H1 (cell line): ENCODE data around the gene EMID1. TPM values are rescaled to one million over a fixed set of nuclear protein-coding genes. Genes with fewer than 3 reads are reported as not detected.

Source experiments
- CTCF ChIA-PET: fragments of 300-600 bp; sonication (Branson Sonifier 250); formaldehyde crosslinking; loops from one replicate; lab custom pipeline; 2021; ENCODE audit not compliant: partially characterized antibody; lab: Charles Lee
- POLR2A ChIA-PET: fragments of 300-600 bp; sonication (Branson Sonifier 250); formaldehyde crosslinking; loops from one replicate; lab custom pipeline; 2021; ENCODE audit warnings: inconsistent platforms; ENCODE audit not compliant: partially characterized antibody; lab: Charles Lee
- DNase-seq, 2 experiments: peaks; one replicate each; pipeline versions ENCODE4 v3.0.0 to v3.0.0-alpha.2; 2010 to 2022; ENCODE audit warnings: low spot score in 2 of 2, low read depth in 1 of 2, mixed read lengths in 1 of 2
- FAIRE-seq: peaks from 2 replicates; lab custom pipeline; 2011; peaks lifted over from hg19 to GRCh38; lab: Jason Lieb, UNC
- H2AFZ ChIP-seq: 2 replicates; pipeline ENCODE4 v1.8.1; 2012; ENCODE audit warnings: low read length, inconsistent platforms
- H2AK5ac ChIP-seq: 2 replicates; pipeline ENCODE4 v1.6.1; 2013; ENCODE audit warnings: low read depth, low read length
- H2BK120ac ChIP-seq: replicated peaks from 2 replicates; pipeline ENCODE3; 2013; ENCODE audit warnings: low read depth, low read length, inconsistent platforms
- H2BK12ac ChIP-seq: 2 replicates; pipeline ENCODE4 v1.6.1; 2013; ENCODE audit warnings: low read depth, low read length
- H2BK15ac ChIP-seq: 2 replicates; pipeline ENCODE4 v1.6.1; 2013; ENCODE audit warnings: low read length
- H2BK20ac ChIP-seq: 2 replicates; pipeline ENCODE4 v1.6.1; 2013; ENCODE audit warnings: low read length
- H2BK5ac ChIP-seq: 2 replicates; pipeline ENCODE4 v1.6.1; 2013; ENCODE audit warnings: low read depth, low read length
- H3K14ac ChIP-seq: 2 replicates; pipeline ENCODE4 v1.6.1; 2013; ENCODE audit warnings: inconsistent platforms; ENCODE audit not compliant: insufficient read length
- H3K18ac ChIP-seq: 2 replicates; pipeline ENCODE4 v1.6.1; 2013; ENCODE audit warnings: low read length; ENCODE audit errors: extremely low read depth
- H3K23ac ChIP-seq: 2 replicates; pipeline ENCODE4 v1.6.1; 2013; ENCODE audit warnings: inconsistent platforms; ENCODE audit not compliant: insufficient read length
- H3K23me2 ChIP-seq: 2 replicates; pipeline ENCODE4 v1.6.1; 2013; ENCODE audit warnings: low read depth, low read length
- H3K27ac ChIP-seq: 2 replicates; pipeline ENCODE4 v1.6.1; 2011; ENCODE audit warnings: low read depth, low read length, inconsistent platforms
- H3K27me3 ChIP-seq, 4 experiments: replicated peaks in 1 of 4; 1 replicate in 1 of 4; 2 replicates in 3 of 4; pipeline versions ENCODE4 v1.6.1 to v1.8.1; 2011 to 2013; ENCODE audit warnings: low read length in 3 of 4, mild to moderate bottlenecking in 3 of 4, inconsistent platforms in 2 of 4, mixed read lengths in 2 of 4, moderate library complexity in 1 of 4; ENCODE audit not compliant: control insufficient read depth in 3 of 4, insufficient read depth in 3 of 4; ENCODE audit errors: extremely low read depth in 1 of 4
- H3K36me3 ChIP-seq, 4 experiments: 2 replicates each; pipeline versions ENCODE4 v1.6.1 to v1.8.1; 2011 to 2013; ENCODE audit warnings: mild to moderate bottlenecking in 4 of 4, low read length in 3 of 4, moderate library complexity in 2 of 4, control low read depth in 1 of 4, inconsistent platforms in 1 of 4; ENCODE audit not compliant: insufficient read depth in 4 of 4, control insufficient read depth in 2 of 4
- H3K4ac ChIP-seq: replicated peaks from 2 replicates; pipeline ENCODE3; 2013; ENCODE audit warnings: low read length, low read depth, mixed read lengths, inconsistent platforms; ENCODE audit not compliant: insufficient read length
- H3K4me1 ChIP-seq, 4 experiments: replicated peaks in 1 of 4; 1 replicate in 1 of 4; 2 replicates in 3 of 4; pipeline versions ENCODE4 v1.6.1 to v1.8.1; 2011 to 2013; ENCODE audit warnings: low read length in 3 of 4, inconsistent platforms in 2 of 4, mixed read lengths in 1 of 4; ENCODE audit not compliant: insufficient read depth in 4 of 4, control insufficient read depth in 3 of 4
- H3K4me2 ChIP-seq, 2 experiments: 2 replicates each; pipeline versions ENCODE4 v1.6.1 to v1.8.1; 2011 to 2013; ENCODE audit warnings: low read depth in 2 of 2, low read length in 2 of 2, control low read depth in 1 of 2, inconsistent platforms in 1 of 2, mild to moderate bottlenecking in 1 of 2; ENCODE audit not compliant: insufficient read depth in 1 of 2
- H3K4me3 ChIP-seq, 4 experiments: fragments of 200-600, 300-600 bp in 1 of 4; sonication (generic), shearing (Covaris generic), sonication (Bioruptor Twin) in 1 of 4; 2 replicates each; pipeline versions ENCODE4 v1.5.1 to v1.8.1; 2011 to 2016; ENCODE audit warnings: low read length in 4 of 4, low read depth in 3 of 4, control low read depth in 2 of 4, inconsistent platforms in 2 of 4, mild to moderate bottlenecking in 2 of 4, mixed read lengths in 1 of 4, moderate library complexity in 1 of 4; ENCODE audit not compliant: insufficient read depth in 2 of 4; ENCODE audit errors: extremely low read depth in 1 of 4
- H3K56ac ChIP-seq: replicated peaks from 2 replicates; pipeline ENCODE3; 2013; ENCODE audit warnings: low read depth, mild to moderate bottlenecking, mixed read lengths, low read length, inconsistent platforms; ENCODE audit not compliant: insufficient read length
- H3K79me1 ChIP-seq: 2 replicates; pipeline ENCODE4 v1.6.1; 2013; ENCODE audit warnings: low read depth, low read length, control low read depth
- H3K79me2 ChIP-seq, 2 experiments: 2 replicates each; pipeline versions ENCODE4 v1.6.1 to v1.8.1; 2012 to 2013; ENCODE audit warnings: low read length in 2 of 2, mild to moderate bottlenecking in 2 of 2, inconsistent platforms in 1 of 2; ENCODE audit not compliant: insufficient read depth in 2 of 2, control insufficient read depth in 1 of 2
- H3K9ac ChIP-seq, 4 experiments: replicated peaks in 1 of 4; 1 replicate in 1 of 4; 2 replicates in 3 of 4; pipeline versions ENCODE4 v1.6.1 to v1.8.1; 2011 to 2013; ENCODE audit warnings: low read depth in 3 of 4, low read length in 3 of 4, control low read depth in 2 of 4, mild to moderate bottlenecking in 2 of 4, moderate library complexity in 2 of 4, inconsistent platforms in 1 of 4; ENCODE audit errors: extremely low read depth in 1 of 4
- H3K9me3 ChIP-seq, 2 experiments: 2 replicates each; pipeline versions ENCODE4 v1.6.1 to v1.8.1; 2012 to 2013; ENCODE audit warnings: mild to moderate bottlenecking in 2 of 2, moderate library complexity in 2 of 2, control low read depth in 1 of 2, inconsistent platforms in 1 of 2, low read depth in 1 of 2, low read length in 1 of 2, mixed read lengths in 1 of 2; ENCODE audit not compliant: insufficient read depth in 2 of 2
- H4K20me1 ChIP-seq, 2 experiments: replicated peaks in 1 of 2; 2 replicates each; pipeline versions ENCODE3 to v1.8.1; 2011 to 2013; ENCODE audit warnings: inconsistent platforms in 2 of 2, low read length in 2 of 2, mild to moderate bottlenecking in 1 of 2; ENCODE audit not compliant: insufficient read depth in 2 of 2, control insufficient read depth in 1 of 2
- H4K5ac ChIP-seq: 2 replicates; pipeline ENCODE4 v1.6.1; 2013; ENCODE audit warnings: low read length, low read depth, mixed read lengths, inconsistent platforms; ENCODE audit not compliant: insufficient read length
- H4K8ac ChIP-seq: 2 replicates; pipeline ENCODE4 v1.8.0; 2013; ENCODE audit warnings: mild to moderate bottlenecking, moderate library complexity, low read length, inconsistent platforms; ENCODE audit not compliant: insufficient read depth; ENCODE audit errors: extremely low read depth
- H4K91ac ChIP-seq: replicated peaks from 2 replicates; pipeline ENCODE3; 2013; ENCODE audit warnings: low read length, mixed read lengths, inconsistent platforms; ENCODE audit not compliant: insufficient read length
- BRCA1 ChIP-seq: IDR thresholded peaks from 2 replicates; pipeline ENCODE4 v1.6.1; 2012; ENCODE audit warnings: low read depth, low read length, improper control_type of control experiment
- CBX5 ChIP-seq: fragments of 300-800, 300-1000 bp; sonication (generic); IDR thresholded peaks from 2 replicates; pipeline ENCODE4 v1.7.1; 2016; ENCODE audit warnings: antibody characterized with exemption, low read length, low read depth
- JUND ChIP-seq: IDR thresholded peaks from 2 replicates; pipeline ENCODE4 v1.6.1; 2011; ENCODE audit warnings: mild to moderate bottlenecking, improper control_type of control experiment, low read length
- WGBS, 2 experiments: shearing (Covaris generic) in 1 of 2; methylation state at CpG; one replicate each; pipeline versions ENCODE4 v1.1.6 to v1.1.7; 2013 to 2015; ENCODE audit warnings: low lambda C conversion rate in 2 of 2, mixed read lengths in 2 of 2, inconsistent platforms in 1 of 2, low coverage in 1 of 2, missing lambda C conversion rate in 1 of 2; ENCODE audit not compliant: insufficient replicate concordance in 2 of 2, insufficient coverage in 1 of 2, insufficient read length in 1 of 2; ENCODE audit errors: extremely low coverage in 1 of 2, missing lambda C conversion rate in 1 of 2; 5-methylcytosine and 5-hydroxymethylcytosine counted together
- polyA plus RNA-seq, 7 experiments: library from polyadenylated mRNA; depleted of rRNA in 3 of 7; stranded (reverse) in 5 of 7; unstranded in 2 of 7; fragments of >200 nt in 5 of 7; fragments of 200-250 nt in 2 of 7; gene quantifications; 1 replicate in 5 of 7; 2 replicates in 1 of 7; 4 replicates in 1 of 7; pipeline versions ENCODE4 v1.2.1 to v1.2.3, GENCODE V29; 2011 to 2013; ENCODE audit warnings: missing spikeins in 2 of 7, mixed read lengths in 2 of 7
- total RNA-seq: library from RNA; stranded (reverse); fragmentation: NEBNext Ultra II Directional; extraction: Animal tissue kit (Norgen Biotek cat#: 25700); gene quantifications from 2 replicates; pipeline ENCODE4 v1.2.1, GENCODE V29; 2021

The EMID1 gene
- total and polyA plus RNA-seq, 2 of the 8 experiments (the other 6 are each of a cell fraction or from before 2014, with no cell fraction given) = 3.9 to 7.4 TPM

- H4K91ac ChIP-seq = no peak overlapping the region
- no peak for FAIRE-seq
- H2BK12ac ChIP-seq = no peak overlapping the region
- no peak overlapping the region for H4K5ac ChIP-seq
- H3K36me3 ChIP-seq = peaks cover 24 to 37% (median 25%) of the 10 kb centered on the region in 4 experiments
- no peak overlapping the region for H2AFZ ChIP-seq
- H3K18ac ChIP-seq = no peak overlapping the region
- peaks cover 4% of the 10 kb centered on the region; the same call in 1 of the 2 replicates for H3K23me2 ChIP-seq
- H3K4me3 ChIP-seq = no peak overlapping the region
- no peak overlapping the region for H2BK5ac ChIP-seq
- H2BK120ac ChIP-seq = no peak overlapping the region
- no peak overlapping the region for H2AK5ac ChIP-seq
- H3K4me1 ChIP-seq = peaks cover 0 to 7% (median 2%) of the 10 kb centered on the region in 4 experiments; a peak in 5 of 7 replicates
- H3K14ac ChIP-seq = no peak overlapping the region
- peaks cover 6 to 15% of the 10 kb centered on the region in 2 experiments for H4K20me1 ChIP-seq
- H3K9me3 ChIP-seq = no peaks in the 10 kb centered on the region
- no peaks in the 10 kb centered on the region for H3K79me1 ChIP-seq
- no peak overlapping the region for H4K8ac ChIP-seq
- no peak overlapping the region for H3K4me2 ChIP-seq
- CTCF ChIA-PET = interaction anchor here (1.5 to 4.8 kb wide), 5 partner anchors 7 to 18 kb away, joined by 4 to 41 read pairs (median 8); no protein-coding TSS in a partner anchor
- peaks cover 0 to under 1% (median 0%) of the 10 kb centered on the region in 4 experiments; a peak in 1 of 7 replicates for H3K27me3 ChIP-seq
- DNase-seq = no peak
- H3K4ac ChIP-seq = no peak overlapping the region
- H3K27ac ChIP-seq = no peak overlapping the region
- 92% methylated on average over 2 of the region's 2 CpGs; no CpG with 5 or more reads in 1 of the 2 experiments for WGBS, 2 experiments
- H2BK15ac ChIP-seq = no peak overlapping the region
- H3K23ac ChIP-seq = no peak overlapping the region
- H3K9ac ChIP-seq = no peak overlapping the region
- POLR2A ChIA-PET = interaction anchor here (0.7 to 9.1 kb wide), 11 partner anchors 10 to 251 kb away, joined by 3 to 147 read pairs (median 9); partner anchors contain the start of genes EWSR1, RHBDD3 and THOC5
- no peak overlapping the region for H3K56ac ChIP-seq
- no peak overlapping the region for H2BK20ac ChIP-seq
- no peaks in the 10 kb centered on the region for H3K79me2 ChIP-seq
- TF ChIP-seq JUND (no peak), BRCA1 (no peak), CBX5 (no peak)
Observed at GRCh38 chr22:29302402-29302680, 96.6 kb downstream of the EMID1 start.
